ENCODE data around the gene KCNH4. TPM values are rescaled to one million over a fixed set of nuclear protein-coding genes. Genes with fewer than 3 reads are reported as not detected.
"Not testable (repeated sequence)": the region's sequence is repeated elsewhere in the genome, so short reads cannot be mapped to it uniquely, and the experiment has no call there.

The KCNH4 gene
- total RNA-seq, 1 donor from 2014 or later = not detected

DNA sequence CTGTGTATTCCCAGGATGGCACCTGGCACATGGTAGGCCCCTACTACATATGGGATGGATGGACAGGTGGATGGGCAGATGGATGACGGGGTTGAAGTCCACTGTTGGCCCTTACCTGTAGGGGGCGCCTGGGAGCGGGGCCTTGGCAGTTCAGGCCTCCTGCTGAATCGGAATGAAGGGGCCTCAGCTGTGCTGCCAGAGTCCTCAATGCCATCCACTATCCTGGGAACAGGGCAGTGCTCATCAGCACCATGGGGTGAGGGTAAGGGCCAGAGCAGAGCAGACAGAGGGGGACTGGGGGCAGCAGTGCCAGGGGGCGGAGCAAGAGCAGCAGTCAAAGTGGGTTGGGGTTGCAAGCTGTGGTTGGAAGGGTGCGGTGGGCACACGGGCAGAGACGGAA lies 17.8 kb downstream of the KCNH4 start:
- H3K4me3 ChIP-seq (ENCODE audit: low read length in 3 of 3) = no peak overlapping the region
- H3K4me1 ChIP-seq (ENCODE audit: control insufficient read depth in 3 of 3, insufficient read depth in 3 of 3, low read length in 3 of 3) = no peaks in the 10 kb centered on the region
- H3K9me3 ChIP-seq (ENCODE audit: control insufficient read depth in 3 of 3, low read length in 3 of 3) = no peaks in the 10 kb centered on the region
- H3K9ac ChIP-seq (ENCODE audit: low read depth in 1 of 3, low read length in 3 of 3) = no peak overlapping the region
- H3K27me3 ChIP-seq (ENCODE audit: control insufficient read depth in 3 of 3, insufficient read depth in 3 of 3, low read length in 3 of 3) = no peaks in the 10 kb centered on the region
- no peaks in the 10 kb centered on the region for H3K36me3 ChIP-seq (ENCODE audit: control insufficient read depth in 3 of 3, insufficient read depth in 3 of 3, low read length in 3 of 3)
- no peak overlapping the region for H3K27ac ChIP-seq (ENCODE audit: low read depth, low read length)

DNA sequence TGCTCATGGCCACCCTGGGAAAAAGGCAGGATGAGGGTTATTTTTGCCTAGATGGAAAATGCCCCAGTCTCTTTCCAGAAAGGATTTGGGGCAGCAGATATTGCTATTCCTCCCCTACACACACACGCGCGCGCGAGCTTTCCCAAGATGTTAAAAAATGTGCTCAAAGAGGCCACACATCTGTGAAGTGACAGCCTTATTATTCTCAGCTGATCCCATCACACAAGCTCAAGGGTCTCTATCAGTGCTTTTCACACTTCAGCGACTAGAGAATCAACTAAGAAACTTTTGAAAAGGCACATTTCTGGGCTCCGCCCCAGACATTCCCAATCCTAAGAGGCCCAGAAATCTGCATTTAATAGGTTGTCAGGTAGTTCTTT lies 20.4 kb downstream of the KCNH4 start:
- H3K9me3 ChIP-seq (ENCODE audit: control insufficient read depth in 3 of 3, low read length in 3 of 3) = no peaks in the 10 kb centered on the region
- H3K4me3 ChIP-seq (ENCODE audit: low read length in 3 of 3) = no peak overlapping the region
- no peaks in the 10 kb centered on the region for H3K36me3 ChIP-seq (ENCODE audit: control insufficient read depth in 3 of 3, insufficient read depth in 3 of 3, low read length in 3 of 3)
- no peak overlapping the region for H3K9ac ChIP-seq (ENCODE audit: low read depth in 1 of 3, low read length in 3 of 3)
- H3K27me3 ChIP-seq (ENCODE audit: control insufficient read depth in 3 of 3, insufficient read depth in 3 of 3, low read length in 3 of 3) = no peaks in the 10 kb centered on the region
- no peak overlapping the region for H3K27ac ChIP-seq (ENCODE audit: low read depth, low read length)
- H3K4me1 ChIP-seq (ENCODE audit: control insufficient read depth in 3 of 3, insufficient read depth in 3 of 3, low read length in 3 of 3) = peaks cover 1 to 4% (median 1%) of the 10 kb centered on the region in 3 donors

GRCh38 chr17:42159796-42160530 lies 21.0 kb downstream of the KCNH4 start:
- no peaks in the 10 kb centered on the region for H3K27me3 ChIP-seq (ENCODE audit: control insufficient read depth in 3 of 3, insufficient read depth in 3 of 3, low read length in 3 of 3)
- H3K36me3 ChIP-seq (ENCODE audit: control insufficient read depth in 3 of 3, insufficient read depth in 3 of 3, low read length in 3 of 3) = no peaks in the 10 kb centered on the region
- H3K27ac ChIP-seq (ENCODE audit: low read depth, low read length) = no peak overlapping the region
- H3K4me1 ChIP-seq (ENCODE audit: control insufficient read depth in 3 of 3, insufficient read depth in 3 of 3, low read length in 3 of 3) = peaks cover 3 to 4% (median 4%) of the 10 kb centered on the region in 3 donors
- no peak overlapping the region for H3K9ac ChIP-seq (ENCODE audit: low read depth in 1 of 3, low read length in 3 of 3)
- no peak overlapping the region for H3K4me3 ChIP-seq (ENCODE audit: low read length in 3 of 3)
- no peaks in the 10 kb centered on the region for H3K9me3 ChIP-seq (ENCODE audit: control insufficient read depth in 3 of 3, low read length in 3 of 3)

GRCh38 chr17:42155614-42156045 lies 25.3 kb downstream of the KCNH4 start:
- Histone ChIP-seq H3K27ac (ENCODE audit: low read depth, low read length) (no peak overlapping the region), H3K4me1 (ENCODE audit: control insufficient read depth in 3 of 3, insufficient read depth in 3 of 3, low read length in 3 of 3) (peaks cover 18 to 33% (median 21%) of the 10 kb centered on the region in 3 donors), H3K27me3 (ENCODE audit: control insufficient read depth in 3 of 3, insufficient read depth in 3 of 3, low read length in 3 of 3) (no peaks in the 10 kb centered on the region), H3K9me3 (ENCODE audit: control insufficient read depth in 3 of 3, low read length in 3 of 3) (no peaks in the 10 kb centered on the region), H3K4me3 (ENCODE audit: low read length in 3 of 3) (peak overlapping the region; percentile 59 to 67 (median 64)), H3K36me3 (ENCODE audit: control insufficient read depth in 3 of 3, insufficient read depth in 3 of 3, low read length in 3 of 3) (no peaks in the 10 kb centered on the region), H3K9ac (ENCODE audit: low read depth in 1 of 3, low read length in 3 of 3) (peak overlapping the region; percentile 33 to 99 (median 66))

DNA sequence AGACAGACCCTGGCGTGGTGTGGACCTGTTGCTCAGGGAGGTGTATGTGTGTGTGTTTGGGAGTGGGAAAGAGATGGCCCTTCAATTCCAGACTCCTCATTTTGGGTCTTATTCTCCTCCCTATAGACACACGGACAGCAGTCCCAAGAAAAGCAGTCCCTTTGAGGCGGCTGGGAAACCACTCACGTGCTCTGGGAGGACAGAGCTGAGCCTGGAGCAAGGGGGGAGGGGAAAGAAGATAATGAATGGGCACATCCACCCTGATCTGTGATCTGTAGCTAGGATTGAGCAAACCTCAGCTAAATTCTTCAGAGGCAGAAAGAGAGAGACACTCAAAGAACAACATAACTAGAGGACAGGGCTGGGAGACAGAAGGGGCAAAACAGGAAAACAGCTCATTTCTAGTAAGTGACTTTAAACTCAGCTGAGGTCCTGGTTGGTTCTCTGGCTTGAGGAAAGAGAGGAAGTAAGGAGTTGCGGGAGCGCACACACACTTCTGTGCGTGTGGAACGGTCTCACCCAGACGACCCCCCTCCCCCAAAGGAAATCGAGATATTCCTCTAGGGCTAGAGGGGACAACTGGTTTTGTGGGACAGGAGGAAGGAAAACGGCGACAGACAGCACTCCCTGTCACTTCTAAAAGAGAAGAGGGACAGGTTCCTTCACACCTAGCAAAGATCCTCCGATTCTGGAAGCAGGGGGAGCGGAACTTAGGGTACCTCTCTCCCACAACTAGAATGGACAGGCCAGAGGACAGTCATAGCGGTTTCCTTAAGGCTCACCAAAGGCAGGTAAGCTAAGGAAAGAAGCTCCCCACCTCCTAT lies 26.8 kb downstream of the KCNH4 start:
- H3K4me3 ChIP-seq (ENCODE audit: low read length in 3 of 3) = peak overlapping the region; percentile 97 to 99 (median 98)
- no peaks in the 10 kb centered on the region for H3K9me3 ChIP-seq (ENCODE audit: control insufficient read depth in 3 of 3, low read length in 3 of 3)
- H3K4me1 ChIP-seq (ENCODE audit: control insufficient read depth in 3 of 3, insufficient read depth in 3 of 3, low read length in 3 of 3) = peaks cover 18 to 33% (median 23%) of the 10 kb centered on the region in 3 donors
- no peaks in the 10 kb centered on the region for H3K27me3 ChIP-seq (ENCODE audit: control insufficient read depth in 3 of 3, insufficient read depth in 3 of 3, low read length in 3 of 3)
- no peaks in the 10 kb centered on the region for H3K36me3 ChIP-seq (ENCODE audit: control insufficient read depth in 3 of 3, insufficient read depth in 3 of 3, low read length in 3 of 3)
- H3K27ac ChIP-seq (ENCODE audit: low read depth, low read length) = peak overlapping the region; percentile 91
- peak overlapping the region; percentile 97 to 99 (median 98) for H3K9ac ChIP-seq (ENCODE audit: low read depth in 1 of 3, low read length in 3 of 3)

DNA sequence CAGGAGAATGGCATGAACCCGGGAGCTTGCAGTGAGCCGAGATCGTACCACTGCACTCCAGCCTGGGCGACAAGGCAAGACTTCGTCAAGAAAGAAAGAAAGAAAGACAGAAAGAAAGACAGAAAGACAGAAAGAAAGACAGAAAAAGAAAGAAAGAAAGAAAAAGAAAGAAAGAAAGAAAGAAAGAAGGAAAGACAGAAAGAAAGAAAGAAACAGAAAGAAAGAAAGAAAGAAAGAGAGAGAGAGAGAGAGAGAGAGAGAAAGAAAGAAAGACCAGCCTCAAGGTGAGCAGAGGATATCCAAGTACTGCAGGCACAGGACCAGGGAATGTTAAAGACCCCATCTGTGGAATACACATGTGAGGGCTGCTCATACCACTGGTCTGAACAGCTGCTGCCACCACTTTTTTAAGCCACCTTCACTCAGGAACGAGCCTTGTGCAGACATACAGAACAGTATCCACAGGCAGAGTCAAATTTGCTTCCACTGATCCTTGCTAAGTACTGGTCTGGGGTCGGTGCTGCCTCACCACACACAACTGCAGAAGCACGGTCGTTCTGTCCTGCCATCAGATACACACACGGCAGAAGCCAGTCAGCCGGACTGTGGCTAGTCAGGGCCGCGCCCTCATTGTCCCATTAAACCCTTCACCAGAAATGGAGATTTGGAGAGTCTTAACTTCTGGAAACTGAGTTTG lies 33.9 kb downstream of the KCNH4 start:
- Histone ChIP-seq H3K4me3 (ENCODE audit: low read length in 3 of 3) (no peak overlapping the region), H3K27me3 (ENCODE audit: control insufficient read depth in 3 of 3, insufficient read depth in 3 of 3, low read length in 3 of 3) (no peaks in the 10 kb centered on the region), H3K4me1 (ENCODE audit: control insufficient read depth in 3 of 3, insufficient read depth in 3 of 3, low read length in 3 of 3) (peaks cover 25 to 45% (median 28%) of the 10 kb centered on the region in 3 donors), H3K9ac (ENCODE audit: low read depth in 1 of 3, low read length in 3 of 3) (peak overlapping the region in 2 of 3 donors; percentile 20 to 55), H3K9me3 (ENCODE audit: control insufficient read depth in 3 of 3, low read length in 3 of 3) (no peaks in the 10 kb centered on the region), H3K27ac (ENCODE audit: low read depth, low read length) (peak overlapping the region; percentile 44), H3K36me3 (ENCODE audit: control insufficient read depth in 3 of 3, insufficient read depth in 3 of 3, low read length in 3 of 3) (peaks cover 0 to 8% (median 0%) of the 10 kb centered on the region in 3 donors)

DNA sequence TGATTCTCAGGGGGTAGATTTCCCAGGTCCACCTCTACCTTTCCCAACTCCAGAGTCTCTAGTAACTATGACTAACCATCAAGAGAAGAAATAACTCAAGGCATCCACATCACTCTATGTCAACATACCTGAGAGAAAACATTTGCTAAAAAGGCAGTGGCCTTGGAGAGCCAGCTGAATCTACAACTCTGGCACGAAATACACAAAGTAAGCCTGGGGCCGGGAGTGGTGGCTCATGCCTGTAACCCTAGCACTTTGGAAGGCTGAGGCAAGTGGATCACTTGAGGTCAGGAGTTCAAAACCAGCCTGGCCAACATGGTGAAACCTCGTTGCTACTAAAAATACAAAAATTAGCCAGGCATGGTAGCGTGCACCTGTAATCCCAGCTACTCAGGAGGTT lies 37.8 kb downstream of the KCNH4 start:
- H3K27me3 ChIP-seq (ENCODE audit: control insufficient read depth in 3 of 3, insufficient read depth in 3 of 3, low read length in 3 of 3); H3K9me3 ChIP-seq (ENCODE audit: control insufficient read depth in 3 of 3, low read length in 3 of 3): not testable (repeated sequence)
- Histone ChIP-seq H3K9ac (ENCODE audit: low read depth in 1 of 3, low read length in 3 of 3) (peak overlapping the region; percentile 25 to 54 (median 28)), H3K36me3 (ENCODE audit: control insufficient read depth in 3 of 3, insufficient read depth in 3 of 3, low read length in 3 of 3) (peaks cover 0 to 11% (median 2%) of the 10 kb centered on the region in 3 donors), H3K4me3 (ENCODE audit: low read length in 3 of 3) (peak overlapping the region in 1 of 3 donors; percentile 15), H3K4me1 (ENCODE audit: control insufficient read depth in 3 of 3, insufficient read depth in 3 of 3, low read length in 3 of 3) (peaks cover 48 to 68% (median 50%) of the 10 kb centered on the region in 3 donors), H3K27ac (ENCODE audit: low read depth, low read length) (peak overlapping the region; percentile 93)

GRCh38 chr17:42142371-42142896 lies 38.5 kb downstream of the KCNH4 start:
- H3K36me3 ChIP-seq (ENCODE audit: control insufficient read depth in 3 of 3, insufficient read depth in 3 of 3, low read length in 3 of 3) = peaks cover 0 to 11% (median 2%) of the 10 kb centered on the region in 3 donors
- peak overlapping the region in 1 of 3 donors; percentile 32 for H3K4me3 ChIP-seq (ENCODE audit: low read length in 3 of 3)
- H3K27me3 ChIP-seq (ENCODE audit: control insufficient read depth in 3 of 3, insufficient read depth in 3 of 3, low read length in 3 of 3) = no peaks in the 10 kb centered on the region
- no peaks in the 10 kb centered on the region for H3K9me3 ChIP-seq (ENCODE audit: control insufficient read depth in 3 of 3, low read length in 3 of 3)
- peak overlapping the region; percentile 28 to 54 (median 40) for H3K9ac ChIP-seq (ENCODE audit: low read depth in 1 of 3, low read length in 3 of 3)
- H3K27ac ChIP-seq (ENCODE audit: low read depth, low read length) = peak overlapping the region; percentile 93
- peaks cover 50 to 69% (median 50%) of the 10 kb centered on the region in 3 donors for H3K4me1 ChIP-seq (ENCODE audit: control insufficient read depth in 3 of 3, insufficient read depth in 3 of 3, low read length in 3 of 3)

DNA sequence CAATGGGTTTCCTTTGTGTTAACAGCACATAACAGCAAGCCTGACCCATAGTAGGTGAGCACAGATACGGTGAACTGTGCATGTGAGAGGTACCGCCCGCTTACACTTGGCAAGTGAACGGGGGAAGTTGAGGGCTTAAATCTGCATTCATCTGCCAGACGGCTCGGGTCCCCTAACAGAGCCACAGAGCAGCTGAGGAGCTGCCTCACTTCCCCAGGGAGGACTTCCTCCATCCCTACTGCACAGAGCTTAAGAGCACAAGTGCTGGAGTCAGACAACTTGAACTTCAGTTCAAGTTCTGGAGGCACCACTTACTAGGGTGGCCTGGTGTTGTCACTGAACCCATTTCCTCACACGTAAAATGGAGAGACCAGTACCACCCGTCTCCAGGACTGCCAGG lies 39.6 kb downstream of the KCNH4 start:
- no peaks in the 10 kb centered on the region for H3K27me3 ChIP-seq (ENCODE audit: control insufficient read depth in 3 of 3, insufficient read depth in 3 of 3, low read length in 3 of 3)
- H3K9ac ChIP-seq (ENCODE audit: low read depth in 1 of 3, low read length in 3 of 3) = peak overlapping the region in 1 of 3 donors; percentile 0
- peaks cover 55 to 68% (median 55%) of the 10 kb centered on the region in 3 donors for H3K4me1 ChIP-seq (ENCODE audit: control insufficient read depth in 3 of 3, insufficient read depth in 3 of 3, low read length in 3 of 3)
- peak overlapping the region; percentile 93 for H3K27ac ChIP-seq (ENCODE audit: low read depth, low read length)
- no peaks in the 10 kb centered on the region for H3K9me3 ChIP-seq (ENCODE audit: control insufficient read depth in 3 of 3, low read length in 3 of 3)
- peaks cover 0 to 7% (median 2%) of the 10 kb centered on the region in 3 donors for H3K36me3 ChIP-seq (ENCODE audit: control insufficient read depth in 3 of 3, insufficient read depth in 3 of 3, low read length in 3 of 3)
- peak overlapping the region in 1 of 3 donors; percentile 7 for H3K4me3 ChIP-seq (ENCODE audit: low read length in 3 of 3)

All from skeletal muscle tissue (tissue), 4 donors.